Thyroid gland (tissue), 4 donors: ENCODE results near the gene BTBD9.

Experiments used
- CTCF ChIP-seq, 6 experiments: fragments of 200-600 bp in 3 of 6; fragments of 450-650 bp in 3 of 6; sonication (generic) in 3 of 6; IDR thresholded peaks; one replicate each; pipeline ENCODE4 v1.5.1; 2016 to 2019; ENCODE audit warnings: antibody characterized with exemption in 6 of 6, mild to moderate bottlenecking in 2 of 6, inconsistent platforms in 1 of 6, moderate library complexity in 1 of 6
- POLR2A ChIP-seq, 2 donors: fragments of 450-650 bp; IDR thresholded peaks; one replicate each; pipeline ENCODE4 v1.6.1; 2017; ENCODE audit warnings: antibody characterized with exemption in 2 of 2, mild to moderate bottlenecking in 2 of 2, moderate library complexity in 1 of 2

- TF ChIP-seq CTCF (IDR thresholded peaks at IDR 0.05) (no peak), POLR2A (IDR thresholded peaks at IDR 0.05) (no peak)
Observed at GRCh38 chr6:38142178-38142902, 497.4 kb downstream of the BTBD9 start.
